ENCODE results near the gene RNF31. TPM values are rescaled to one million over a fixed set of nuclear protein-coding genes. Genes with fewer than 3 reads are reported as not detected.

RNF31 gene
- total and polyA plus RNA-seq, 2 experiments from 2014 or later = 42.1 to 134 TPM

- Histone ChIP-seq H3K4me1 (ENCODE audit: low read depth) (peaks cover 35% of the 10 kb centered on the region), H3K27me3 (no peaks in the 10 kb centered on the region), H3K27ac (no peak overlapping the region), H3K4me3 (no peak overlapping the region), H3K9me3 (ENCODE audit: low read depth) (no peaks in the 10 kb centered on the region), H3K36me3 (peaks cover 10% of the 10 kb centered on the region)
- TF ChIP-seq, protein P1, sequence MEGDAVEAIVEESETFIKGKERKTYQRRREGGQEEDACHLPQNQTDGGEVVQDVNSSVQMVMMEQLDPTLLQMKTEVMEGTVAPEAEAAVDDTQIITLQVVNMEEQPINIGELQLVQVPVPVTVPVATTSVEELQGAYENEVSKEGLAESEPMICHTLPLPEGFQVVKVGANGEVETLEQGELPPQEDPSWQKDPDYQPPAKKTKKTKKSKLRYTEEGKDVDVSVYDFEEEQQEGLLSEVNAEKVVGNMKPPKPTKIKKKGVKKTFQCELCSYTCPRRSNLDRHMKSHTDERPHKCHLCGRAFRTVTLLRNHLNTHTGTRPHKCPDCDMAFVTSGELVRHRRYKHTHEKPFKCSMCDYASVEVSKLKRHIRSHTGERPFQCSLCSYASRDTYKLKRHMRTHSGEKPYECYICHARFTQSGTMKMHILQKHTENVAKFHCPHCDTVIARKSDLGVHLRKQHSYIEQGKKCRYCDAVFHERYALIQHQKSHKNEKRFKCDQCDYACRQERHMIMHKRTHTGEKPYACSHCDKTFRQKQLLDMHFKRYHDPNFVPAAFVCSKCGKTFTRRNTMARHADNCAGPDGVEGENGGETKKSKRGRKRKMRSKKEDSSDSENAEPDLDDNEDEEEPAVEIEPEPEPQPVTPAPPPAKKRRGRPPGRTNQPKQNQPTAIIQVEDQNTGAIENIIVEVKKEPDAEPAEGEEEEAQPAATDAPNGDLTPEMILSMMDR (IDR thresholded peaks at IDR 0.05; ENCODE audit: low read depth, low read length) = no peak
- DNase-seq (ENCODE audit: low read depth in 1 of 2, low spot score in 1 of 2) = no peak
Measured at GRCh38 chr14:24127673-24128072, 19.6 kb upstream of the RNF31 start.

DNA sequence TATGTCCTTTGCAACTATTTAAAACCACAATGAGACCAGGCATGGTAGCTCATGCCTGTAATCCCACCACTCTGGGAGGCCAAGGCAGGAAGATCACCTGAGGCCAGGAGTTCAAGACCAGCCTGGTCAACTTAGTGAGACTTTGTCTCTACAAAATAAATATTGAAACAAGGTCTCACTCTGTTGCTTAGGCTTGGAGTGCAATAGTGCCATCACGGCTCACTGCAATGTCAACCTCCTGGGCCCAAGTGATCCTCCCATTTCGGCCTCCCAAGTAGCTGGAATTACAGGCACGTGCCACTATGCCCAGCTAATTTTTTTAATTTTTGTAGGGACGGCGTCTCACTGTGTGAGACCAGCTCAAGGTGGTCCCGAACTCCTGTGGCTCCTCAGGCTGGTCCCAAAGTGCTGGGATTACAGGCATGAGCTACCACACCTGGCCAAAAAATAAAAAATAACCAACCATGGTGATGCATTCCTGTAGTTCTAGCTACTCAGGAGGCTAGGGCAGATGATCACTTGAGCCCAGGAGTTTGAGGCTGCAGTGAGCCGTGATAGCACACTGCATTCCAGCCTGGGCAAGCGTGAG, 17.8 kb upstream of the RNF31 start:
- Histone ChIP-seq H3K27me3 (no peaks in the 10 kb centered on the region), H3K36me3 (no peaks in the 10 kb centered on the region), H3K4me3 (no peak overlapping the region), H3K9me3 (ENCODE audit: low read depth) (no peaks in the 10 kb centered on the region), H3K27ac (peak overlapping the region; percentile 96), H3K4me1 (ENCODE audit: low read depth) (peaks cover 40% of the 10 kb centered on the region)
- DNase-seq (ENCODE audit: low read depth in 1 of 2, low spot score in 1 of 2) = no peak
- TF ChIP-seq, protein P1 (IDR thresholded peaks at IDR 0.05; ENCODE audit: low read depth, low read length) = no peak

GRCh38 chr14:24130380-24130716, 16.9 kb upstream of the RNF31 start, which contains the start of gene FITM1:
FITM1 (plus strand) TSS chr14:24130659; CDS start chr14:24131564, 905 bp downstream.
- Histone ChIP-seq H3K27me3 (no peaks in the 10 kb centered on the region), H3K36me3 (no peaks in the 10 kb centered on the region), H3K4me3 (peak within 1 kb of the TSS; percentile 8), H3K9me3 (ENCODE audit: low read depth) (no peaks in the 10 kb centered on the region), H3K4me1 (ENCODE audit: low read depth) (peaks cover 40% of the 10 kb centered on the region), H3K27ac (peak within 1 kb of the TSS; percentile 96)
- TF ChIP-seq, protein P1 (IDR thresholded peaks at IDR 0.05; ENCODE audit: low read depth, low read length) = no peak
- DNase-seq (ENCODE audit: low read depth in 1 of 2, low spot score in 1 of 2) = peak in 1 of 2 donors; percentile 28

GRCh38 chr14:24130717-24131548, 16.4 kb upstream of the RNF31 start:
- Histone ChIP-seq H3K4me3 (peak overlapping the region; percentile 8), H3K9me3 (ENCODE audit: low read depth) (no peaks in the 10 kb centered on the region), H3K27ac (peak overlapping the region; percentile 96), H3K27me3 (no peaks in the 10 kb centered on the region), H3K4me1 (ENCODE audit: low read depth) (peaks cover 40% of the 10 kb centered on the region), H3K36me3 (no peaks in the 10 kb centered on the region)
- DNase-seq (ENCODE audit: low read depth in 1 of 2, low spot score in 1 of 2) = peak in 1 of 2 donors; percentile 86
- TF ChIP-seq, protein P1 (IDR thresholded peaks at IDR 0.05; ENCODE audit: low read depth, low read length) = no peak

GRCh38 chr14:24131549-24131966, 15.7 kb upstream of the RNF31 start:
- H3K27me3 ChIP-seq = no peaks in the 10 kb centered on the region
- peak in 1 of 2 donors; percentile 51 for DNase-seq (ENCODE audit: low read depth in 1 of 2, low spot score in 1 of 2)
- H3K4me3 ChIP-seq = peak overlapping the region; percentile 8
- peaks cover 40% of the 10 kb centered on the region for H3K4me1 ChIP-seq (ENCODE audit: low read depth)
- H3K9me3 ChIP-seq (ENCODE audit: low read depth) = no peaks in the 10 kb centered on the region
- no peaks in the 10 kb centered on the region for H3K36me3 ChIP-seq
- TF ChIP-seq, protein P1 (IDR thresholded peaks at IDR 0.05; ENCODE audit: low read depth, low read length) = no peak
- peak overlapping the region; percentile 96 for H3K27ac ChIP-seq

Measured in cardiac muscle cell (in vitro differentiated cells and primary cell).